Endothelial cell of umbilical vein (primary cell): Measurements from ENCODE around the gene MLANA. TPM values are rescaled to one million over a fixed set of nuclear protein-coding genes. Genes with fewer than 3 reads are reported as not detected.

ENCODE experiments used
- BruUV-seq: library from RNA; stranded (reverse); fragments of 400-500 nt; replicated peaks from 2 replicates; lab custom pipeline; 2021; lab: Mats Ljungman, UMichigan
- CTCF ChIA-PET: fragments of 300-600, 350-600 bp; sonication (Branson Sonifier 250); formaldehyde crosslinking; loops from one replicate; lab custom pipeline; 2021; ENCODE audit warnings: antibody characterized with exemption, inconsistent platforms; lab: Charles Lee
- POLR2A ChIA-PET: fragments of 300-600, 350-600 bp; sonication (Branson Sonifier 250); formaldehyde crosslinking; loops from one replicate; lab custom pipeline; 2021; ENCODE audit warnings: antibody characterized with exemption, inconsistent platforms; lab: Charles Lee
- DNase-seq: peaks from one replicate; pipeline ENCODE4 v3.0.0-alpha.2; 2011; ENCODE audit warnings: low read depth, low spot score
- FAIRE-seq: peaks from 2 replicates; lab custom pipeline; 2011; peaks lifted over from hg19 to GRCh38; lab: Jason Lieb, UNC
- H2AFZ ChIP-seq: 2 replicates; pipeline ENCODE4 v1.6.0; 2012; ENCODE audit warnings: low read depth, low read length, control low read depth, inconsistent platforms
- H3K27ac ChIP-seq: 2 replicates; pipeline ENCODE4 v1.5.1; 2011; ENCODE audit warnings: low read depth, mild to moderate bottlenecking, control low read depth, low read length, moderate library complexity; ENCODE audit not compliant: insufficient read depth
- H3K27me3 ChIP-seq, 2 experiments: 2 replicates each; pipeline versions ENCODE4 v1.6.0 to v1.6.1; 2011; ENCODE audit warnings: low read length in 2 of 2, mixed read lengths in 1 of 2; ENCODE audit not compliant: control insufficient read depth in 2 of 2, insufficient read depth in 2 of 2
- H3K36me3 ChIP-seq, 2 experiments: 2 replicates in 1 of 2; 3 replicates in 1 of 2; pipeline ENCODE4 v1.5.1; 2011; ENCODE audit warnings: low read length in 2 of 2, mild to moderate bottlenecking in 1 of 2, moderate library complexity in 1 of 2; ENCODE audit not compliant: control insufficient read depth in 2 of 2, insufficient read depth in 2 of 2; ENCODE audit errors: extremely low read depth in 1 of 2
- H3K4me1 ChIP-seq: 3 replicates; pipeline ENCODE4 v1.5.1; 2011; ENCODE audit warnings: mild to moderate bottlenecking, low read length; ENCODE audit not compliant: control insufficient read depth, insufficient read depth; ENCODE audit errors: extremely low read depth
- H3K4me2 ChIP-seq: 2 replicates; pipeline ENCODE4 v1.6.1; 2011; ENCODE audit warnings: low read length, control low read depth, mixed read lengths; ENCODE audit not compliant: insufficient read depth
- H3K4me3 ChIP-seq, 3 experiments: fragments of 200-600 bp in 1 of 3; sonication (generic), shearing (Covaris generic) in 1 of 3; replicated peaks in 1 of 3; 2 replicates each; pipeline ENCODE4 v1.5.1; 2011 to 2016; ENCODE audit warnings: control low read depth in 3 of 3, low read length in 3 of 3, mild to moderate bottlenecking in 2 of 3, inconsistent platforms in 1 of 3, low read depth in 1 of 3, moderate library complexity in 1 of 3; ENCODE audit not compliant: insufficient read depth in 1 of 3
- H3K79me2 ChIP-seq: 2 replicates; pipeline ENCODE4 v1.6.0; 2012; ENCODE audit warnings: low read length, inconsistent platforms; ENCODE audit not compliant: control insufficient read depth, insufficient read depth
- H3K9ac ChIP-seq: replicated peaks from 2 replicates; pipeline ENCODE3; 2011; ENCODE audit warnings: low read length, control low read depth; ENCODE audit not compliant: insufficient read depth; ENCODE audit errors: extremely low read depth
- H3K9me1 ChIP-seq: replicated peaks from 3 replicates; pipeline ENCODE4 v1.6.0; 2011; ENCODE audit warnings: mild to moderate bottlenecking, low read length; ENCODE audit not compliant: control insufficient read depth, insufficient read depth; ENCODE audit errors: extremely low read depth
- H3K9me3 ChIP-seq: replicated peaks from 2 replicates; pipeline ENCODE4 v1.5.1; 2012; ENCODE audit warnings: low read length, inconsistent platforms; ENCODE audit not compliant: control insufficient read depth, insufficient read depth
- H4K20me1 ChIP-seq: replicated peaks from 2 replicates; pipeline ENCODE3; 2011; ENCODE audit warnings: mild to moderate bottlenecking, low read length; ENCODE audit not compliant: control insufficient read depth, insufficient read depth; ENCODE audit errors: extremely low read depth
- CTCF ChIP-seq, 2 donors: IDR thresholded peaks; 1 replicate in 1 of 2; 2 replicates in 1 of 2; pipeline ENCODE4 v1.5.1; 2011; ENCODE audit warnings: low read length in 2 of 2, mild to moderate bottlenecking in 2 of 2, moderate library complexity in 2 of 2, control low read depth in 1 of 2, inconsistent platforms in 1 of 2, low read depth in 1 of 2; ENCODE audit not compliant: insufficient read depth in 1 of 2; ENCODE audit errors: extremely low read depth in 1 of 2
- EZH2 ChIP-seq: IDR thresholded peaks from 2 replicates; pipeline ENCODE4 v1.6.1; 2012; ENCODE audit warnings: borderline replicate concordance, low read depth, mild to moderate bottlenecking, moderate library complexity, low read length, inconsistent platforms; ENCODE audit not compliant: severe bottlenecking
- FOS ChIP-seq: IDR thresholded peaks from 2 replicates; pipeline ENCODE4 v1.6.1; 2011; ENCODE audit warnings: mild to moderate bottlenecking, low read length, moderate library complexity, borderline replicate concordance; ENCODE audit not compliant: insufficient read depth
- GATA2 ChIP-seq: IDR thresholded peaks from 2 replicates; pipeline ENCODE4 v1.7.0; 2011; ENCODE audit warnings: low read depth, mild to moderate bottlenecking, moderate library complexity, mixed read lengths, low read length; ENCODE audit not compliant: insufficient read length, insufficient read depth
- JUN ChIP-seq: IDR thresholded peaks from 2 replicates; pipeline ENCODE4 v1.6.1; 2011; ENCODE audit warnings: borderline replicate concordance, low read depth; ENCODE audit not compliant: insufficient read length, insufficient read depth
- MYC ChIP-seq: IDR thresholded peaks from one replicate; pipeline ENCODE4 v1.6.1; 2011; ENCODE audit warnings: mild to moderate bottlenecking, low read depth, low read length
- POLR2A ChIP-seq: IDR thresholded peaks from 2 replicates; pipeline ENCODE4 v1.6.1; 2012; ENCODE audit warnings: low read depth, mild to moderate bottlenecking, control low read depth, low read length
- POLR2AphosphoS5 ChIP-seq: IDR thresholded peaks from 2 replicates; pipeline ENCODE4 v1.6.1; 2012; ENCODE audit warnings: low read depth, mild to moderate bottlenecking, control low read depth, low read length, moderate library complexity; ENCODE audit not compliant: insufficient read depth
- dilution Hi-C: fragments of 300-500 bp; cut with MboI; formaldehyde crosslinking; loops from one replicate; pipeline ENCODE4 v1.15.0; 2019; ENCODE audit warnings: low sequenced_read_pairs; ENCODE audit not compliant: extremely low pct_ligation_motif_present
- intact Hi-C: fragments of 100-400 bp; cut with micrococcal nuclease; formaldehyde crosslinking; loops from one replicate; pipeline ENCODE4 v1.10.0; 2022
- polyA plus RNA-seq, 4 experiments: library from polyadenylated mRNA; depleted of rRNA in 3 of 4; stranded (reverse) in 3 of 4; unstranded in 1 of 4; fragments of >200 nt; gene quantifications; 2 replicates each; pipeline versions ENCODE4 v1.2.1 to v1.2.3, GENCODE V29; 2011 to 2012; ENCODE audit warnings: missing spikeins in 1 of 4
- total RNA-seq: library from RNA; stranded (reverse); gene quantifications from 2 replicates; pipeline ENCODE4 v1.2.3, GENCODE V29; 2021
- TF ChIP-seq, protein P1 (sequence below): IDR thresholded peaks from 2 replicates; pipeline ENCODE4 v1.6.1; 2011; ENCODE audit not compliant: insufficient read depth, insufficient read length

Gene MLANA
- total and polyA plus RNA-seq, 2 donors (not counting 3 experiments of a cell fraction or from before 2014, with no cell fraction given) = not detected

GRCh38 chr9:5896863-5897262 is 6.2 kb downstream of the MLANA start:
- intact Hi-C loops = no loop called here
- Histone ChIP-seq H3K4me2 (no peak overlapping the region), H2AFZ (no peak overlapping the region), H3K4me3 (no peak overlapping the region), H3K4me1 (no peaks in the 10 kb centered on the region), H3K9me1 (no peaks in the 10 kb centered on the region), H3K9ac (no peak overlapping the region), H3K27ac (no peak overlapping the region), H4K20me1 (no peaks in the 10 kb centered on the region), H3K79me2 (no peaks in the 10 kb centered on the region), H3K27me3 (no peaks in the 10 kb centered on the region), H3K9me3 (no peaks in the 10 kb centered on the region), H3K36me3 (peaks cover 0 to 2% of the 10 kb centered on the region in 2 experiments)
- ChIA-PET CTCF (interaction anchor here (0.8 to 3.4 kb wide), 5 partner anchors 11 to 157 kb away, joined by 3 to 19 read pairs (median 6); partner anchors contain the start of gene ERMP1), POLR2A (no interaction called here)
- no peak for TF ChIP-seq POLR2A
- TF ChIP-seq FOS = peak; percentile 39
- BruUV-seq = no TSS peak
- FAIRE-seq (no peak), DNase-seq (no peak)
- dilution Hi-C loops = no loop called here

GRCh38 chr9:5897851-5898250 is 7.2 kb downstream of the MLANA start:
- Histone ChIP-seq H3K27me3 (no peaks in the 10 kb centered on the region), H3K4me2 (no peak overlapping the region), H3K79me2 (no peaks in the 10 kb centered on the region), H2AFZ (no peak overlapping the region), H3K9ac (no peak overlapping the region), H3K9me3 (no peaks in the 10 kb centered on the region), H3K4me3 (no peak overlapping the region), H4K20me1 (no peaks in the 10 kb centered on the region), H3K27ac (no peak overlapping the region), H3K9me1 (no peaks in the 10 kb centered on the region), H3K36me3 (peaks cover 0 to 2% of the 10 kb centered on the region in 2 experiments), H3K4me1 (no peaks in the 10 kb centered on the region)
- no TSS peak for BruUV-seq
- intact Hi-C loops = no loop called here
- CTCF ChIA-PET = interaction anchor here (1.2 to 1.9 kb wide), 2 partner anchors 64 to 99 kb away, joined by 4 to 5 read pairs; no protein-coding TSS in a partner anchor
- POLR2A ChIA-PET = no interaction called here
- no peak for TF ChIP-seq GATA2
- TF ChIP-seq MYC = no peak
- TF ChIP-seq POLR2AphosphoS5 = no peak
- TF ChIP-seq JUN = no peak
- no peak for TF ChIP-seq POLR2A
- TF ChIP-seq, protein P1, sequence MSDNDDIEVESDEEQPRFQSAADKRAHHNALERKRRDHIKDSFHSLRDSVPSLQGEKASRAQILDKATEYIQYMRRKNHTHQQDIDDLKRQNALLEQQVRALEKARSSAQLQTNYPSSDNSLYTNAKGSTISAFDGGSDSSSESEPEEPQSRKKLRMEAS = no peak
- no peak for TF ChIP-seq FOS
- no peak for TF ChIP-seq CTCF (IDR thresholded peaks at IDR 0.05; ENCODE audit: extremely low read depth in 1 of 2, insufficient read depth in 1 of 2, low read depth in 1 of 2, low read length in 2 of 2)
- no peak for TF ChIP-seq EZH2
- dilution Hi-C loops = no loop called here
- no peak for DNase-seq
- FAIRE-seq = no peak
